ENCODE measurements around the gene PPT2. TPM values are rescaled to one million over a fixed set of nuclear protein-coding genes. Genes with fewer than 3 reads are reported as not detected.
A peak's percentile ranks its signal among the peaks of the same experiment; 100 is the strongest.

PPT2 gene
- total RNA-seq, 4 donors from 2014 or later, result 13.1 to 80.0 (median 28.1) TPM

- TF ChIP-seq POLR2AphosphoS5 (IDR thresholded peaks at IDR 0.05) (no peak), POLR2A (IDR thresholded peaks at IDR 0.05) (no peak), CTCF (IDR thresholded peaks at IDR 0.05) (no peak), EP300 (IDR thresholded peaks at IDR 0.05; ENCODE audit: low read depth) (no peak)
- WGBS, 2 donors (ENCODE audit: low coverage in 1 of 2), result 27 to 57% methylated on average over 2 to 4 of the region's 4 CpGs
- Histone ChIP-seq H3K36me3 (no peaks in the 10 kb centered on the region), H3K27ac (no peak overlapping the region), H3K27me3 (peaks cover 13% of the 10 kb centered on the region), H3K9me3 (no peaks in the 10 kb centered on the region), H3K4me3 (no peak overlapping the region), H3K4me1 (peaks cover 0 to 25% (median 14%) of the 10 kb centered on the region in 4 donors)
- no peak for DNase-seq
- in situ Hi-C loops (cut with MboI; ENCODE audit: low pct_ligation_motif_present in 1 of 4, low pct_unique_long_range_greater_than_20kb in 1 of 4, low sequenced_read_pairs in 3 of 4), result no loop called here
- intact Hi-C loops (cut with DNase I; ENCODE audit: low total_unique reads), result no loop called here
These were observed 7.3 kb upstream of the PPT2 start for GRCh38 chr6:32146687-32147086.

DNA sequence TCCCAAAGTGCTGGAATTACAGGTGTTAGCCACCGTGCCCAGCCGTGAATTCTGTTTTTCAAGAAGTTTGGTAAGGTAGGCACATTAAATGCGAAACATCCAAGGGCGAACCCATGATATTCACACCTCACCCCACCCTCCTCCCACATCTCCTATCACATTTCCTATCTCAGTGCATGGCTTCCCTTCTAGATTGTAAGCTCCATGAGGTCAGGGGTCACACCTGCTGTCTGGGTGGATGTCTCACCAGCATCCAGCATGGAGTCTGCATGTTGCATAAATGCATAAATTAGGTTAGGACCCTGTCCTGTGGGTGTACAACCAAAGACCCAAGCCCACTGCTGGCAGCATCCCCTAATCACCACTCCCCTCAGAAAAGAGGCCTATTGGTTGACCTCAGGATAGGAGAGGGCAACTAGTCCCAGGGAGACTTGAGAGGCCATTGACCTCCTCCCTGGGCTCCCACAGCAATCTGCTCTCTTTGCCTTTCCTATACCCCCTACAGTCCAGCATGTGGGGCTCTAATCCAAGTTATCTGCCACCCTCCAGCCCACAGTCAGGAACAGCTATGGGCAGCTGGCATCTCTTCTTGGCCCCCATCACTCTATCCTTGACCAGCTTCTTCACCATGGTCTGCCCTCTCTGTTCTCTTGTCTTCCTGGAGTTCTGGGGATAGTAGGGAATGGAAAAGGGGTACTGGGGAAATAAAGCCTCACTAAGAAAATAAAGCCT lies 6.4 kb upstream of the PPT2 start:
- no peak overlapping the region for H3K4me3 ChIP-seq

GRCh38 chr6:32148289-32149091 lies 5.5 kb upstream of the PPT2 start:
- 33 to 60% methylated on average over 23 to 39 of the region's 39 CpGs for WGBS, 2 donors (ENCODE audit: low coverage in 1 of 2)
- Histone ChIP-seq H3K27me3 (peaks cover 13% of the 10 kb centered on the region), H3K36me3 (no peaks in the 10 kb centered on the region), H3K4me3 (peak overlapping the region in 3 of 4 donors; percentile 14 to 38 (median 19)), H3K4me1 (peaks cover 0 to 32% (median 29%) of the 10 kb centered on the region in 4 donors), H3K27ac (no peak overlapping the region), H3K9me3 (no peaks in the 10 kb centered on the region)
- intact Hi-C loops (cut with DNase I; ENCODE audit: low total_unique reads), result no loop called here
- DNase-seq, result peak; percentile 58
- TF ChIP-seq POLR2AphosphoS5 (IDR thresholded peaks at IDR 0.05) (no peak), EP300 (IDR thresholded peaks at IDR 0.05; ENCODE audit: low read depth) (no peak), POLR2A (IDR thresholded peaks at IDR 0.05) (no peak), CTCF (IDR thresholded peaks at IDR 0.05) (peak in 1 of 5 experiments; percentile 8)
- in situ Hi-C loops (cut with MboI; ENCODE audit: low pct_ligation_motif_present in 1 of 4, low pct_unique_long_range_greater_than_20kb in 1 of 4, low sequenced_read_pairs in 3 of 4), result no loop called here

More for the DNA sequence above, 6.4 kb upstream of the PPT2 start:
- no peaks in the 10 kb centered on the region for H3K9me3 ChIP-seq
- no peak for DNase-seq
- no peak for TF ChIP-seq CTCF (IDR thresholded peaks at IDR 0.05)
- no peak for TF ChIP-seq EP300 (IDR thresholded peaks at IDR 0.05; ENCODE audit: low read depth)
- TF ChIP-seq POLR2A (IDR thresholded peaks at IDR 0.05), result no peak
- no peak for TF ChIP-seq POLR2AphosphoS5 (IDR thresholded peaks at IDR 0.05)
- no peak overlapping the region for H3K27ac ChIP-seq
- H3K27me3 ChIP-seq, result peaks cover 13% of the 10 kb centered on the region
- H3K4me1 ChIP-seq, result peaks cover 0 to 23% (median 20%) of the 10 kb centered on the region in 4 donors
- H3K36me3 ChIP-seq, result no peaks in the 10 kb centered on the region
- WGBS, 2 donors (ENCODE audit: low coverage in 1 of 2), result 70 to 96% methylated on average over 2 to 4 of the region's 4 CpGs
- intact Hi-C loops (cut with DNase I; ENCODE audit: low total_unique reads), result no loop called here
- in situ Hi-C loops (cut with MboI; ENCODE audit: low pct_ligation_motif_present in 1 of 4, low pct_unique_long_range_greater_than_20kb in 1 of 4, low sequenced_read_pairs in 3 of 4), result no loop called here

- peak overlapping the region in 1 of 4 donors; percentile 38 for H3K4me3 ChIP-seq
- intact Hi-C loops (cut with DNase I; ENCODE audit: low total_unique reads), result no loop called here
- peaks cover 13% of the 10 kb centered on the region for H3K27me3 ChIP-seq
- DNase-seq, result no peak
- H3K4me1 ChIP-seq, result peaks cover 0 to 29% (median 27%) of the 10 kb centered on the region in 4 donors
- TF ChIP-seq EP300 (IDR thresholded peaks at IDR 0.05; ENCODE audit: low read depth), result no peak
- no peak for TF ChIP-seq CTCF (IDR thresholded peaks at IDR 0.05)
- TF ChIP-seq POLR2A (IDR thresholded peaks at IDR 0.05), result no peak
- no peak for TF ChIP-seq POLR2AphosphoS5 (IDR thresholded peaks at IDR 0.05)
- no peaks in the 10 kb centered on the region for H3K9me3 ChIP-seq
- H3K36me3 ChIP-seq, result no peaks in the 10 kb centered on the region
- WGBS, 2 donors (ENCODE audit: low coverage in 1 of 2), result 76 to 86% methylated on average over 14 to 47 of the region's 47 CpGs
- no peak overlapping the region for H3K27ac ChIP-seq
- in situ Hi-C loops (cut with MboI; ENCODE audit: low pct_ligation_motif_present in 1 of 4, low pct_unique_long_range_greater_than_20kb in 1 of 4, low sequenced_read_pairs in 3 of 4), result no loop called here
These were observed 4.7 kb upstream of the PPT2 start for GRCh38 chr6:32149092-32149755.
